Measurements from ENCODE around the gene TANC1. TPM values are rescaled to one million over a fixed set of nuclear protein-coding genes. Genes with fewer than 3 reads are reported as not detected.

TANC1 gene
- total and polyA plus RNA-seq, 2 experiments from 2014 or later: 2.8 to 9.5 TPM

GRCh38 chr2:159098361-159098760 lies 129.9 kb downstream of the TANC1 start:
- H3K4me2 ChIP-seq: no peak overlapping the region
- H3K4me3 Mint-ChIP-seq: no peak overlapping the region
- peaks cover 16% of the 10 kb centered on the region for H3K36me3 Mint-ChIP-seq (ENCODE audit: low read depth)
- TF ChIP-seq, protein P1, sequence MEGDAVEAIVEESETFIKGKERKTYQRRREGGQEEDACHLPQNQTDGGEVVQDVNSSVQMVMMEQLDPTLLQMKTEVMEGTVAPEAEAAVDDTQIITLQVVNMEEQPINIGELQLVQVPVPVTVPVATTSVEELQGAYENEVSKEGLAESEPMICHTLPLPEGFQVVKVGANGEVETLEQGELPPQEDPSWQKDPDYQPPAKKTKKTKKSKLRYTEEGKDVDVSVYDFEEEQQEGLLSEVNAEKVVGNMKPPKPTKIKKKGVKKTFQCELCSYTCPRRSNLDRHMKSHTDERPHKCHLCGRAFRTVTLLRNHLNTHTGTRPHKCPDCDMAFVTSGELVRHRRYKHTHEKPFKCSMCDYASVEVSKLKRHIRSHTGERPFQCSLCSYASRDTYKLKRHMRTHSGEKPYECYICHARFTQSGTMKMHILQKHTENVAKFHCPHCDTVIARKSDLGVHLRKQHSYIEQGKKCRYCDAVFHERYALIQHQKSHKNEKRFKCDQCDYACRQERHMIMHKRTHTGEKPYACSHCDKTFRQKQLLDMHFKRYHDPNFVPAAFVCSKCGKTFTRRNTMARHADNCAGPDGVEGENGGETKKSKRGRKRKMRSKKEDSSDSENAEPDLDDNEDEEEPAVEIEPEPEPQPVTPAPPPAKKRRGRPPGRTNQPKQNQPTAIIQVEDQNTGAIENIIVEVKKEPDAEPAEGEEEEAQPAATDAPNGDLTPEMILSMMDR (conservative IDR thresholded peaks at IDR 0.05; ENCODE audit: low read depth in 2 of 2): no peak
- TF ChIP-seq ZNF331 (CRISPR knock-in tag; IDR thresholded peaks at IDR 0.05; ENCODE audit: low read depth) (no peak), EZH2phosphoT487 (IDR thresholded peaks at IDR 0.05; ENCODE audit: unreplicated experiment) (no peak), REST (IDR thresholded peaks at IDR 0.05; ENCODE audit: unreplicated experiment) (no peak), ZNF114 (CRISPR knock-in tag; IDR thresholded peaks at IDR 0.05) (no peak), EZH2 (IDR thresholded peaks at IDR 0.05; ENCODE audit: low read depth, unreplicated experiment) (no peak), STAT1 (IDR thresholded peaks at IDR 0.05; ENCODE audit: unreplicated experiment) (no peak), ZNF462 (CRISPR knock-in tag; IDR thresholded peaks at IDR 0.05) (no peak), POLR2AphosphoS5 (IDR thresholded peaks at IDR 0.05; ENCODE audit: low read depth) (no peak), ETS1 (IDR thresholded peaks at IDR 0.05) (no peak), JUNB (IDR thresholded peaks at IDR 0.05; ENCODE audit: unreplicated experiment) (no peak), CREB1 (CRISPR knock-in tag; IDR thresholded peaks at IDR 0.05; ENCODE audit: low read depth) (no peak)
- H3K4me1 Mint-ChIP-seq: peaks cover 10% of the 10 kb centered on the region; the same call in 2 of the 3 replicates
- H3K4me1 ChIP-seq (ENCODE audit: insufficient read depth): 0 out of 2 replicates have a peak, but pooled peaks cover 4% of the 10 kb centered on the region
- ATAC-seq (no peak), DNase-seq (ENCODE audit: low spot score) (no peak)
- no peak overlapping the region for H3K4me3 ChIP-seq
- no peak overlapping the region for H2AFZ ChIP-seq
- H3K27ac ChIP-seq (ENCODE audit: low read depth): no peak overlapping the region
- no peaks in the 10 kb centered on the region; the same call in 1 of the 2 replicates for H3K36me3 ChIP-seq (ENCODE audit: insufficient read depth)
- peaks cover 5% of the 10 kb centered on the region for H3K27me3 Mint-ChIP-seq (ENCODE audit: insufficient read depth, low read depth, poor library complexity)
- H3K9me3 Mint-ChIP-seq: peaks cover 17% of the 10 kb centered on the region
- H3K27me3 ChIP-seq (ENCODE audit: insufficient read depth): no peaks in the 10 kb centered on the region
- H3K9me2 ChIP-seq (ENCODE audit: insufficient read depth): no peaks in the 10 kb centered on the region
- no peaks in the 10 kb centered on the region for H4K20me1 ChIP-seq (replicated peaks; ENCODE audit: insufficient read depth)
- no peaks in the 10 kb centered on the region for H3K79me2 ChIP-seq (replicated peaks; ENCODE audit: insufficient read depth)
- H3K27ac Mint-ChIP-seq: no peak overlapping the region
- H3F3A ChIP-seq (replicated peaks; ENCODE audit: low read depth): no peaks in the 10 kb centered on the region
